HepG2 (cell line): ENCODE results near the gene WDR86. TPM values are rescaled to one million over a fixed set of nuclear protein-coding genes. Genes with fewer than 3 reads are reported as not detected.

Experiments used
- ATAC-seq: fragments of 200-7000 bp; cut with Tn5 transposase; 3 replicates; pipeline ENCODE4 v1.9.1; 2020; ENCODE audit warnings: mild to moderate bottlenecking, moderate library complexity
- BruUV-seq: library from RNA; stranded (reverse); fragments of 400-500 nt; replicated peaks from 2 replicates; lab custom pipeline; 2021; lab: Mats Ljungman, UMichigan
- CTCF ChIA-PET: fragments of 300-600 bp; formaldehyde crosslinking; extraction: SDS; loops from one replicate; lab custom pipeline; 2021; ENCODE audit warnings: low total read pairs, inconsistent platforms, low intra/inter-chr PET ratio; lab: Yijun Ruan, JAX
- POLR2A ChIA-PET: fragments of 350-600 bp; sonication (Branson Sonifier 250); formaldehyde crosslinking; loops from one replicate; lab custom pipeline; 2020; ENCODE audit warnings: antibody characterized with exemption, inconsistent platforms; lab: Yijun Ruan, JAX
- DNase-seq: peaks from one replicate; pipeline ENCODE4 v3.0.0-alpha.2; 2015; ENCODE audit warnings: low spot score
- FAIRE-seq: peaks from 3 replicates; lab custom pipeline; 2011; peaks lifted over from hg19 to GRCh38; lab: Jason Lieb, UNC
- H2AFZ ChIP-seq: one replicate; pipeline ENCODE4 v1.6.1; 2011; ENCODE audit warnings: low read length, inconsistent platforms
- H3K27ac ChIP-seq: fragments of 300-600 bp; 3 replicates; pipeline ENCODE4 v1.8.0; 2011; ENCODE audit warnings: mixed run types, mild to moderate bottlenecking, mixed read lengths, low read length, inconsistent platforms; ENCODE audit not compliant: insufficient read depth; ENCODE audit errors: extremely low read length
- H3K27me3 ChIP-seq, 2 experiments: fragments of 200-600 bp in 1 of 2; 2 replicates in 1 of 2; 3 replicates in 1 of 2; pipeline versions ENCODE4 v1.6.0 to v1.8.0; 2011; ENCODE audit warnings: low read length in 2 of 2, mild to moderate bottlenecking in 2 of 2, moderate library complexity in 2 of 2, inconsistent platforms in 1 of 2; ENCODE audit not compliant: insufficient read depth in 2 of 2, control insufficient read depth in 1 of 2
- H3K36me3 ChIP-seq, 2 experiments: fragments of 200-600 bp in 1 of 2; replicated peaks in 1 of 2; 2 replicates in 1 of 2; 3 replicates in 1 of 2; pipeline versions ENCODE4 v1.5.1 to v1.8.0; 2011; ENCODE audit warnings: low read length in 2 of 2, inconsistent platforms in 1 of 2; ENCODE audit not compliant: insufficient read depth in 2 of 2, control insufficient read depth in 1 of 2
- H3K4me1 ChIP-seq: 2 replicates; pipeline ENCODE4 v1.5.1; 2012; ENCODE audit warnings: low read length, inconsistent platforms; ENCODE audit not compliant: insufficient read depth
- H3K4me2 ChIP-seq: 2 replicates; pipeline ENCODE4 v1.6.0; 2011; ENCODE audit warnings: low read depth, low read length, inconsistent platforms
- H3K4me3 ChIP-seq, 3 experiments: fragments of 200-600 bp in 1 of 3; sonication (generic), shearing (Covaris generic) in 1 of 3; replicated peaks in 1 of 3; 2 replicates each; pipeline ENCODE4 v1.5.1; 2011 to 2016; ENCODE audit warnings: low read length in 3 of 3, inconsistent platforms in 2 of 3, low read depth in 2 of 3, mild to moderate bottlenecking in 2 of 3, control low read depth in 1 of 3, mixed read lengths in 1 of 3; ENCODE audit not compliant: insufficient read depth in 1 of 3
- H3K79me2 ChIP-seq: one replicate; pipeline ENCODE4 v1.6.1; 2011; ENCODE audit warnings: low read length, inconsistent platforms; ENCODE audit not compliant: insufficient read depth
- H3K9ac ChIP-seq: 2 replicates; pipeline ENCODE4 v1.6.0; 2011; ENCODE audit warnings: mild to moderate bottlenecking, low read depth, low read length, inconsistent platforms; ENCODE audit not compliant: insufficient read depth
- H3K9me3 ChIP-seq: 2 replicates; pipeline ENCODE4 v1.5.1; 2012; ENCODE audit warnings: mild to moderate bottlenecking, low read length
- H4K20me1 ChIP-seq: 2 replicates; pipeline ENCODE4 v1.6.0; 2011; ENCODE audit warnings: inconsistent platforms, mild to moderate bottlenecking, low read length, moderate library complexity; ENCODE audit not compliant: insufficient read depth
- AGO1 ChIP-seq: fragments of 200-400 bp; formaldehyde crosslinking; IDR thresholded peaks from 2 replicates; pipeline ENCODE4 v1.6.1; 2017; ENCODE audit warnings: mild to moderate bottlenecking, low read depth, low read length, moderate library complexity; ENCODE audit not compliant: poor library complexity, severe bottlenecking
- NFYB ChIP-seq: sonication (generic); formaldehyde crosslinking; IDR thresholded peaks from 2 replicates; pipeline ENCODE4 v1.4.0; 2020; ENCODE audit warnings: missing genetic modification reagents
- ZNF160 ChIP-seq: sonication (generic); formaldehyde crosslinking; IDR thresholded peaks from 2 replicates; pipeline ENCODE4 v1.8.0; 2022; ENCODE audit warnings: mild to moderate bottlenecking, inconsistent platforms, missing genetic modification reagents
- ZNF547 ChIP-seq: sonication (generic); formaldehyde crosslinking; IDR thresholded peaks from 2 replicates; pipeline ENCODE4 v1.5.1; 2020; ENCODE audit warnings: mild to moderate bottlenecking, missing genetic modification reagents
- ZNF720 ChIP-seq: sonication (generic); formaldehyde crosslinking; IDR thresholded peaks from 2 replicates; pipeline ENCODE4 v1.4.0; 2020; ENCODE audit warnings: missing genetic modification reagents
- WGBS: methylation state at CpG from one replicate; pipeline ENCODE4 v1.1.6; 2017; ENCODE audit warnings: low lambda C conversion rate; 5-methylcytosine and 5-hydroxymethylcytosine counted together
- in situ Hi-C: cut with HindIII; loops from 2 replicates; pipeline ENCODE4 v1.10.0; 2017; ENCODE audit warnings: low pct_unique_long_range_greater_than_20kb; ENCODE audit not compliant: extremely low pct_ligation_motif_present
- intact Hi-C: fragments of 100-400 bp; cut with micrococcal nuclease; formaldehyde crosslinking; loops from one replicate; pipeline ENCODE4 v1.10.0; 2022; ENCODE audit not compliant: unreplicated experiment
- polyA plus RNA-seq, 8 experiments: library from polyadenylated mRNA; depleted of rRNA in 3 of 8; stranded (reverse) in 7 of 8; unstranded in 1 of 8; fragments of >200 nt; fragmentation: Illumina TruSeq in 4 of 8; extraction: Trizol in 4 of 8; gene quantifications; 2 replicates each; pipeline versions ENCODE4 v1.2.1 to v1.2.3, GENCODE V29; 2011 to 2016; ENCODE audit warnings: low read depth in 4 of 8, missing spikeins in 1 of 8, mixed read lengths in 1 of 8; ENCODE audit not compliant: insufficient read depth in 1 of 8
- total RNA-seq, 5 experiments: library from RNA; depleted of rRNA; stranded (reverse); fragments of >200 nt; fragmentation: Illumina TruSeq; extraction: Trizol; gene quantifications; 2 replicates each; pipeline ENCODE4 v1.2.3, GENCODE V29; 2016; ENCODE audit warnings: low read depth in 1 of 5
- TF ChIP-seq, protein P1 (sequence below): sonication (generic); formaldehyde crosslinking; IDR thresholded peaks from 2 replicates; pipeline ENCODE4 v1.4.0; 2020; ENCODE audit warnings: missing genetic modification reagents, borderline replicate concordance

WDR86 gene
- total and polyA plus RNA-seq, 2 of the 13 experiments (the other 11 are each of a cell fraction or from before 2014, with no cell fraction given): 0.11 to 2.9 TPM

DNA sequence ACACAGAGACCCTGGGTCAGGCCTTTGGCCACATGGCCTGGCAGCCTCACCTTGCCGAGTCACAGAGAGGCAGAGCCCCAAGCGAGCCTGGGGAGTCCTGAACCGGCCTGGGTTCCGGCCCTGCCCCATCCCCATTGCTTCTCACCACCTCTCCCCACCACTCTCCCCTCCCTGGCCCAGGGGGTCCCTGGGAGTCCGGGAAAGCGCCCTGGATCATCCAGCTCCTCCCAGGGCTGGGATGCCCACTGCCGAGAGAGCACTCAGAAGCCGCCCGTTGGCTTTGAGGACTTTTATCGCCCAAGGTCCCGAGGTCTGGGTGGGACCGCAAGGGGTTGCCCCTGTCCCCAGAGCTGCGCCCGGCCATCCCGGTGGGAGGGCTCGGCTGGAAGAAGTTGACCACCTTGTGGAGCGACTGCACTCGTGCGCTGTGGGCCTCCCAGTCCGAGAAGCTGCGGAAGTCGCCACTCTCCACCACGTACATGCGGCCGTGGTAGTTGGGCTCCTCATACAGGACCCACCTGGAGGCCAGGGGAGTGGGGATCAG lies 22.0 kb upstream of the WDR86 start:
- 80% methylated on average over 9 of the region's 25 CpGs for WGBS
- in situ Hi-C loops (no loop called here), intact Hi-C loops (no loop called here)
- H3K9me3 ChIP-seq: no peaks in the 10 kb centered on the region
- no peak for TF ChIP-seq AGO1
- TF ChIP-seq ZNF160 (CRISPR knock-in tag): no peak
- no peak for TF ChIP-seq ZNF720 (CRISPR knock-in tag)
- TF ChIP-seq NFYB: no peak
- TF ChIP-seq, protein P1, sequence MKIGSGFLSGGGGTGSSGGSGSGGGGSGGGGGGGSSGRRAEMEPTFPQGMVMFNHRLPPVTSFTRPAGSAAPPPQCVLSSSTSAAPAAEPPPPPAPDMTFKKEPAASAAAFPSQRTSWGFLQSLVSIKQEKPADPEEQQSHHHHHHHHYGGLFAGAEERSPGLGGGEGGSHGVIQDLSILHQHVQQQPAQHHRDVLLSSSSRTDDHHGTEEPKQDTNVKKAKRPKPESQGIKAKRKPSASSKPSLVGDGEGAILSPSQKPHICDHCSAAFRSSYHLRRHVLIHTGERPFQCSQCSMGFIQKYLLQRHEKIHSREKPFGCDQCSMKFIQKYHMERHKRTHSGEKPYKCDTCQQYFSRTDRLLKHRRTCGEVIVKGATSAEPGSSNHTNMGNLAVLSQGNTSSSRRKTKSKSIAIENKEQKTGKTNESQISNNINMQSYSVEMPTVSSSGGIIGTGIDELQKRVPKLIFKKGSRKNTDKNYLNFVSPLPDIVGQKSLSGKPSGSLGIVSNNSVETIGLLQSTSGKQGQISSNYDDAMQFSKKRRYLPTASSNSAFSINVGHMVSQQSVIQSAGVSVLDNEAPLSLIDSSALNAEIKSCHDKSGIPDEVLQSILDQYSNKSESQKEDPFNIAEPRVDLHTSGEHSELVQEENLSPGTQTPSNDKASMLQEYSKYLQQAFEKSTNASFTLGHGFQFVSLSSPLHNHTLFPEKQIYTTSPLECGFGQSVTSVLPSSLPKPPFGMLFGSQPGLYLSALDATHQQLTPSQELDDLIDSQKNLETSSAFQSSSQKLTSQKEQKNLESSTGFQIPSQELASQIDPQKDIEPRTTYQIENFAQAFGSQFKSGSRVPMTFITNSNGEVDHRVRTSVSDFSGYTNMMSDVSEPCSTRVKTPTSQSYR (CRISPR knock-in tag): no peak
- no peak for TF ChIP-seq ZNF547 (CRISPR knock-in tag)
- peaks cover 11 to 71% of the 10 kb centered on the region in 2 experiments for H3K27me3 ChIP-seq
- H3K27ac ChIP-seq: no peak overlapping the region
- no peaks in the 10 kb centered on the region for H3K36me3 ChIP-seq
- H3K4me2 ChIP-seq: no peak overlapping the region
- H3K9ac ChIP-seq: no peak overlapping the region
- BruUV-seq: no TSS peak
- no peaks in the 10 kb centered on the region for H3K4me1 ChIP-seq
- POLR2A ChIA-PET: no interaction called here
- no peaks in the 10 kb centered on the region for H3K79me2 ChIP-seq
- DNase-seq: no peak
- H3K4me3 ChIP-seq: no peak overlapping the region
- H4K20me1 ChIP-seq: no peaks in the 10 kb centered on the region
- no peak overlapping the region for H2AFZ ChIP-seq
- no peak for FAIRE-seq
- CTCF ChIA-PET: no interaction called here
- ATAC-seq: no peak
